HG03378 (cell line): ENCODE measurements around the gene PSMA8.
"Not testable (repeated sequence)": the region's sequence is repeated elsewhere in the genome, so short reads cannot be mapped to it uniquely, and the experiment has no call there.

ENCODE experiments used
- ATAC-seq: cut with Tn5 transposase; IDR thresholded peaks from one replicate; pipeline ENCODE4 v1.9.1; 2021; ENCODE audit warnings: mild to moderate bottlenecking, moderate library complexity; ENCODE audit not compliant: unreplicated experiment

PSMA8 gene

GRCh38 chr18:26228562-26229260 is 95.0 kb downstream of the PSMA8 start:
- ATAC-seq, result no peak

GRCh38 chr18:26230497-26230896 is 96.8 kb downstream of the PSMA8 start:
- ATAC-seq, result no peak

GRCh38 chr18:26233208-26233607 is 99.5 kb downstream of the PSMA8 start:
- ATAC-seq, result no peak

GRCh38 chr18:26237363-26237762 is 103.7 kb downstream of the PSMA8 start:
- not testable (repeated sequence) for ATAC-seq

- ATAC-seq, result not testable (repeated sequence)
Observed at GRCh38 chr18:26238718-26239117, 105.0 kb downstream of the PSMA8 start.

- ATAC-seq, result not testable (repeated sequence)
Observed at GRCh38 chr18:26242392-26242791, 108.7 kb downstream of the PSMA8 start.
